Mucosa of stomach (tissue), 1 donor: ENCODE data around the gene CENPP.

Experiments used
- H3K27me3 ChIP-seq: one replicate; pipeline ENCODE4 v1.7.0; 2013; ENCODE audit warnings: mild to moderate bottlenecking, low read length; ENCODE audit not compliant: control insufficient read depth, insufficient read depth
- H3K36me3 ChIP-seq: one replicate; pipeline ENCODE4 v1.7.0; 2013; ENCODE audit warnings: low read length; ENCODE audit not compliant: control insufficient read depth, insufficient read depth
- H3K4me1 ChIP-seq: one replicate; pipeline ENCODE4 v1.7.0; 2013; ENCODE audit warnings: mild to moderate bottlenecking, low read length; ENCODE audit not compliant: control insufficient read depth, insufficient read depth
- H3K4me3 ChIP-seq: one replicate; pipeline ENCODE4 v1.7.0; 2013; ENCODE audit warnings: low read length
- H3K9ac ChIP-seq: one replicate; pipeline ENCODE4 v1.7.0; 2013; ENCODE audit warnings: mild to moderate bottlenecking, low read length, moderate library complexity
- H3K9me3 ChIP-seq: one replicate; pipeline ENCODE4 v1.7.0; 2013; ENCODE audit warnings: mild to moderate bottlenecking, low read length, moderate library complexity; ENCODE audit not compliant: control insufficient read depth
- donor health status: Pancreatic carcinoma.

Gene CENPP

GRCh38 chr9:92392690-92393089, 66.9 kb downstream of the CENPP start:
- no peaks in the 10 kb centered on the region for H3K4me1 ChIP-seq
- H3K36me3 ChIP-seq: no peaks in the 10 kb centered on the region
- H3K9ac ChIP-seq: no peak overlapping the region
- no peaks in the 10 kb centered on the region for H3K9me3 ChIP-seq
- no peak overlapping the region for H3K4me3 ChIP-seq
- H3K27me3 ChIP-seq: no peaks in the 10 kb centered on the region

- no peaks in the 10 kb centered on the region for H3K36me3 ChIP-seq
- no peaks in the 10 kb centered on the region for H3K27me3 ChIP-seq
- H3K9me3 ChIP-seq: no peaks in the 10 kb centered on the region
- no peak overlapping the region for H3K4me3 ChIP-seq
- H3K4me1 ChIP-seq: no peaks in the 10 kb centered on the region
- H3K9ac ChIP-seq: no peak overlapping the region
These were observed 67.9 kb downstream of the CENPP start for GRCh38 chr9:92393686-92394085.

- H3K9ac ChIP-seq: no peak overlapping the region
- no peaks in the 10 kb centered on the region for H3K27me3 ChIP-seq
- H3K4me1 ChIP-seq: no peaks in the 10 kb centered on the region
These were observed 69.9 kb downstream of the CENPP start for GRCh38 chr9:92395617-92396016.

GRCh38 chr9:92397853-92398252, 72.1 kb downstream of the CENPP start:
- Histone ChIP-seq H3K36me3 (no peaks in the 10 kb centered on the region), H3K9ac (no peak overlapping the region), H3K4me1 (no peaks in the 10 kb centered on the region), H3K4me3 (no peak overlapping the region), H3K27me3 (no peaks in the 10 kb centered on the region), H3K9me3 (no peaks in the 10 kb centered on the region)

More at GRCh38 chr9:92395617-92396016, 69.9 kb downstream of the CENPP start:
- Histone ChIP-seq H3K4me3 (no peak overlapping the region), H3K9me3 (no peaks in the 10 kb centered on the region), H3K36me3 (no peaks in the 10 kb centered on the region)

- no peak overlapping the region for H3K9ac ChIP-seq
- no peaks in the 10 kb centered on the region for H3K9me3 ChIP-seq
- no peak overlapping the region for H3K4me3 ChIP-seq
- no peaks in the 10 kb centered on the region for H3K27me3 ChIP-seq
- H3K4me1 ChIP-seq: no peaks in the 10 kb centered on the region
- H3K36me3 ChIP-seq: no peaks in the 10 kb centered on the region
These were observed 76.6 kb downstream of the CENPP start for GRCh38 chr9:92402360-92402759.

GRCh38 chr9:92402826-92403745, 77.3 kb downstream of the CENPP start:
- Histone ChIP-seq H3K9me3 (no peaks in the 10 kb centered on the region), H3K36me3 (no peaks in the 10 kb centered on the region), H3K27me3 (no peaks in the 10 kb centered on the region), H3K9ac (no peak overlapping the region), H3K4me1 (no peaks in the 10 kb centered on the region), H3K4me3 (no peak overlapping the region)

- Histone ChIP-seq H3K27me3 (no peaks in the 10 kb centered on the region), H3K4me1 (no peaks in the 10 kb centered on the region), H3K9ac (no peak within 1 kb of the TSS), H3K4me3 (no peak within 1 kb of the TSS), H3K9me3 (no peaks in the 10 kb centered on the region), H3K36me3 (no peaks in the 10 kb centered on the region)
These were observed 78.5 kb downstream of the CENPP start, which contains the start of gene OGN for GRCh38 chr9:92404042-92404836. Gene OGN, minus strand, starts transcription at chr9:92404578. Its CDS starts 1,171 bp downstream, at chr9:92403407.

GRCh38 chr9:92405818-92406217, 80.1 kb downstream of the CENPP start:
- Histone ChIP-seq H3K9me3 (no peaks in the 10 kb centered on the region), H3K4me3 (no peak overlapping the region), H3K27me3 (no peaks in the 10 kb centered on the region), H3K4me1 (no peaks in the 10 kb centered on the region), H3K36me3 (no peaks in the 10 kb centered on the region), H3K9ac (no peak overlapping the region)

GRCh38 chr9:92406477-92406876, 80.7 kb downstream of the CENPP start:
- Histone ChIP-seq H3K4me1 (no peaks in the 10 kb centered on the region), H3K9me3 (no peaks in the 10 kb centered on the region), H3K4me3 (no peak overlapping the region), H3K27me3 (no peaks in the 10 kb centered on the region), H3K9ac (no peak overlapping the region), H3K36me3 (no peaks in the 10 kb centered on the region)

- no peaks in the 10 kb centered on the region for H3K36me3 ChIP-seq
- H3K27me3 ChIP-seq: no peaks in the 10 kb centered on the region
- H3K4me3 ChIP-seq: no peak overlapping the region
- H3K9ac ChIP-seq: no peak overlapping the region
- no peaks in the 10 kb centered on the region for H3K4me1 ChIP-seq
- H3K9me3 ChIP-seq: no peaks in the 10 kb centered on the region
These were observed 82.1 kb downstream of the CENPP start for GRCh38 chr9:92407818-92408217.

GRCh38 chr9:92408747-92409478, 83.2 kb downstream of the CENPP start:
- no peaks in the 10 kb centered on the region for H3K9me3 ChIP-seq
- H3K27me3 ChIP-seq: no peaks in the 10 kb centered on the region
- H3K4me1 ChIP-seq: no peaks in the 10 kb centered on the region
- no peak overlapping the region for H3K9ac ChIP-seq
- H3K36me3 ChIP-seq: no peaks in the 10 kb centered on the region
- H3K4me3 ChIP-seq: no peak overlapping the region
